Measurements from ENCODE around the gene SLC50A1. TPM values are rescaled to one million over a fixed set of nuclear protein-coding genes. Genes with fewer than 3 reads are reported as not detected.

The SLC50A1 gene
- total RNA-seq, 1 donor from 2014 or later: 26.6 TPM

DNA sequence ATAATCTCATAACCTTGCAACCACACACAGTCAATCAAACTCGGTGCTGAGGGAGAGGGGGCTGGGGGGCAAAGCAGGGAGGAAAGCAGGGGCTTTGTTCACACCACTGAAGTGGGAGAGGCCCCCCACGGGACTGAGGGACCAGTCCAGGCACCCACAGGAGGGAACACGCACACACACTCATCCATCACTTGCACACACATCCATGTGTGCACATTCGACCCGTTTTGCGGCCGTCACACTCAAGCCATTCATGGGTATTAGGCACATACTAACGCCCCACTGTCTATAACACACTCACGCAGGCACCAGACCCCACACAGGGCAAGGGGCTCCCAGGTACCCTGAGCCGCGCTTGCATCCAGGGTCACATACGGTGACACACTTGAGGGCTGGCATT is 43.0 kb upstream of the SLC50A1 start:
- Histone ChIP-seq H3K36me3 (ENCODE audit: control insufficient read depth, insufficient read depth, low read length) (no peaks in the 10 kb centered on the region), H3K27me3 (ENCODE audit: control insufficient read depth, insufficient read depth, low read length) (peaks cover 7% of the 10 kb centered on the region), H3K4me3 (ENCODE audit: low read depth, low read length) (no peak overlapping the region)
- DNase-seq (ENCODE audit: low read depth): no peak
- TF ChIP-seq, protein P1, sequence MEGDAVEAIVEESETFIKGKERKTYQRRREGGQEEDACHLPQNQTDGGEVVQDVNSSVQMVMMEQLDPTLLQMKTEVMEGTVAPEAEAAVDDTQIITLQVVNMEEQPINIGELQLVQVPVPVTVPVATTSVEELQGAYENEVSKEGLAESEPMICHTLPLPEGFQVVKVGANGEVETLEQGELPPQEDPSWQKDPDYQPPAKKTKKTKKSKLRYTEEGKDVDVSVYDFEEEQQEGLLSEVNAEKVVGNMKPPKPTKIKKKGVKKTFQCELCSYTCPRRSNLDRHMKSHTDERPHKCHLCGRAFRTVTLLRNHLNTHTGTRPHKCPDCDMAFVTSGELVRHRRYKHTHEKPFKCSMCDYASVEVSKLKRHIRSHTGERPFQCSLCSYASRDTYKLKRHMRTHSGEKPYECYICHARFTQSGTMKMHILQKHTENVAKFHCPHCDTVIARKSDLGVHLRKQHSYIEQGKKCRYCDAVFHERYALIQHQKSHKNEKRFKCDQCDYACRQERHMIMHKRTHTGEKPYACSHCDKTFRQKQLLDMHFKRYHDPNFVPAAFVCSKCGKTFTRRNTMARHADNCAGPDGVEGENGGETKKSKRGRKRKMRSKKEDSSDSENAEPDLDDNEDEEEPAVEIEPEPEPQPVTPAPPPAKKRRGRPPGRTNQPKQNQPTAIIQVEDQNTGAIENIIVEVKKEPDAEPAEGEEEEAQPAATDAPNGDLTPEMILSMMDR (IDR thresholded peaks at IDR 0.05; ENCODE audit: insufficient read depth, low read length, poor library complexity, severe bottlenecking): no peak

DNA sequence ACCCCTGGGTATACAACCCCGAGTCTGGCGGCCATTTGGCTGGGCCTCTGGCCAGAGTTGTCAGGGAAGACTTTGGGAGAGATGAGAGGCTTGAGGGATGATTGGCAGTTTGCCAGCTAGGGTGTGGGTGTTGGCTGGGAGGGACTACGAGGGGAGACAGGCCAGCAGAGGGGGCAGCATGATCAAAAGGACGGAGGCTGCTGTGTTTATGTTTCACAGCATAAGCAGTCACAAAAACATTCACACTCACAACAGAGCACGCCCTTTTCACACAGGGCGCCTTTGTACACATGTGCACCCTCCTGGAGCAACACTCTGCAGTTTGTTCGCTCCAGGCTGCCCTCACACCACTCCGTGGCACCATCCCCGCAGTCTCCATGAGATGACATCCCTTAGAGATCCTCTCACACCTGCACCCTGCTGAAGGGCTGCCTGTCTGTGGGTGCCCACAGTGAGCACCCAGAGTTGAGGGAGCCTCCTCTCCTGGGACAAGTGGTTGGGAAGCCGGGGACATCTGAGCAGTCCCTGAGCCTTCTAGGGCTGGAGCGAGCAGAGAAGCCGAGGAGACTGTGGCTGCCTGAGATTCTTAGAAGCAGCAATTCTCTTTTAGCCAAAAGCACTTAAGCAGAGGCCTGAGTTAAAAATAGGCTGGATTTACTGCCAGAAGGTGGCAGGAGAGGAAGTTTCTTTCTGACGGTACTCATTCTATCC is 41.6 kb upstream of the SLC50A1 start:
- TF ChIP-seq, protein P1 (IDR thresholded peaks at IDR 0.05; ENCODE audit: insufficient read depth, low read length, poor library complexity, severe bottlenecking): peak; percentile 53
- H3K4me3 ChIP-seq (ENCODE audit: low read depth, low read length): no peak overlapping the region
- H3K27me3 ChIP-seq (ENCODE audit: control insufficient read depth, insufficient read depth, low read length): peaks cover 7% of the 10 kb centered on the region
- DNase-seq (ENCODE audit: low read depth): no peak
- H3K36me3 ChIP-seq (ENCODE audit: control insufficient read depth, insufficient read depth, low read length): no peaks in the 10 kb centered on the region

DNA sequence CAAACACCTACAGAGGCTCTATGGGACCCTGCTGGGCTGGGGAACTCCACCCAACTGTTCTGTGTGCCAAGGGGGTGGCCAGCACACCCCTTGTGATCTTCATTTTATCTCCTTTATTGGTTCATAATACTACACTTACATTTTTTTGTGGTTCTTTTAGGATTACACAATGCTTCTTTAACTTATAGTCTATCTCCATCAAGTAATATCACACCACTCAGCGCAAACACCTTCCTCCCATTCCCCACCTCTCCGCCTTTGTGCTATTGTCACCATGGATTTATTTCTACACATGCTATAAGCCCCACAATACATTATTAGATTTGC is 41.1 kb upstream of the SLC50A1 start:
- no peak for DNase-seq (ENCODE audit: low read depth)
- no peaks in the 10 kb centered on the region for H3K36me3 ChIP-seq (ENCODE audit: control insufficient read depth, insufficient read depth, low read length)
- TF ChIP-seq, protein P1 (IDR thresholded peaks at IDR 0.05; ENCODE audit: insufficient read depth, low read length, poor library complexity, severe bottlenecking): no peak
- no peak overlapping the region for H3K4me3 ChIP-seq (ENCODE audit: low read depth, low read length)
- peaks cover 7% of the 10 kb centered on the region for H3K27me3 ChIP-seq (ENCODE audit: control insufficient read depth, insufficient read depth, low read length)

DNA sequence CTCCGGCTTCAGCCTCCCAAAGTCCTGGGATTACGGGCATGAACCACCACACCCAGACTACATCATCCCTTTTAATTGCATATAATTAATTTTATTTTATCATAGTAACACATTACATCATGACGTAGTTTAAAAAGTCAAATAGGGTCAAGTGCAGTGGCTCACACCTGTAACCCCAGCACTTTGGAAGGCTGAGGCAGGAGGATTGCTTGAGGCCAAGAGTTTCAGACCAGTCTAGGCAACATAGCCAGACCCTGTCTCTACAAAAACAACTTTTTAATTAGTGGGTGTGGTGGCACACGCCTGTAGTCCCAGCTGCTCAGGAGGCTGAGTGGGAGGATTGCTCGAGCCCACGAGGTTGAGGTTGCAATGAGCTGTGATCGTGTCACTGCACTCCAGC is 36.3 kb upstream of the SLC50A1 start:
- DNase-seq (ENCODE audit: low read depth): no peak
- Histone ChIP-seq H3K27me3 (ENCODE audit: control insufficient read depth, insufficient read depth, low read length) (peaks cover 5% of the 10 kb centered on the region), H3K4me3 (ENCODE audit: low read depth, low read length) (no peak overlapping the region), H3K36me3 (ENCODE audit: control insufficient read depth, insufficient read depth, low read length) (no peaks in the 10 kb centered on the region)
- TF ChIP-seq, protein P1 (IDR thresholded peaks at IDR 0.05; ENCODE audit: insufficient read depth, low read length, poor library complexity, severe bottlenecking): no peak

DNA sequence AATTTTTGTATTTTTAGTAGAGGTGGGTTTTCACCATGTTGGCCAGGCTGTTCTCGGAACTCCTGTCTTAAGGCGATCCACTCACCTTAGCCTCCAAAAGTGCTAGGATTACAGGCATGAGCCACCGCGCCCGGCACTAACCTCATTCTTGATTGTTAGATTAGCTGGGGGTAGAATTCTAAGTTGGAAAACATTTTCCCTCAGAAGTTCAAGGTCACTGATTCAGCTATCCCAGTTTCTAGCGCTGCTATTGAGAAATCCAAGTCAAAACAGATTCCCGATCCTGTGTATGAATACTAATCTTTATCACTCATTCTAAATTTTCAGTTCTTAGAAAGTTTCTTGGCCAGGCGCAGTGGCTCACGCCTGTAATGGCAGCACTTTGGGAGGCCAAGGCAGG is 32.3 kb upstream of the SLC50A1 start:
- H3K27me3 ChIP-seq (ENCODE audit: control insufficient read depth, insufficient read depth, low read length): peaks cover 3% of the 10 kb centered on the region
- no peaks in the 10 kb centered on the region for H3K36me3 ChIP-seq (ENCODE audit: control insufficient read depth, insufficient read depth, low read length)
- DNase-seq (ENCODE audit: low read depth): no peak
- H3K4me3 ChIP-seq (ENCODE audit: low read depth, low read length): no peak overlapping the region
- TF ChIP-seq, protein P1 (IDR thresholded peaks at IDR 0.05; ENCODE audit: insufficient read depth, low read length, poor library complexity, severe bottlenecking): no peak
